HepG2 (cell line): ENCODE measurements around the gene SMO. TPM values are rescaled to one million over a fixed set of nuclear protein-coding genes. Genes with fewer than 3 reads are reported as not detected.

Source experiments
- ATAC-seq: fragments of 200-7000 bp; cut with Tn5 transposase; 3 replicates; pipeline ENCODE4 v1.9.1; 2020; ENCODE audit warnings: mild to moderate bottlenecking, moderate library complexity
- BruUV-seq: library from RNA; stranded (reverse); fragments of 400-500 nt; replicated peaks from 2 replicates; lab custom pipeline; 2021; lab: Mats Ljungman, UMichigan
- CTCF ChIA-PET: fragments of 300-600 bp; formaldehyde crosslinking; extraction: SDS; loops from one replicate; lab custom pipeline; 2021; ENCODE audit warnings: low total read pairs, inconsistent platforms, low intra/inter-chr PET ratio; lab: Yijun Ruan, JAX
- POLR2A ChIA-PET: fragments of 350-600 bp; sonication (Branson Sonifier 250); formaldehyde crosslinking; loops from one replicate; lab custom pipeline; 2020; ENCODE audit warnings: antibody characterized with exemption, inconsistent platforms; lab: Yijun Ruan, JAX
- DNase-seq: peaks from one replicate; pipeline ENCODE4 v3.0.0-alpha.2; 2015; ENCODE audit warnings: low spot score
- FAIRE-seq: peaks from 3 replicates; lab custom pipeline; 2011; peaks lifted over from hg19 to GRCh38; lab: Jason Lieb, UNC
- H2AFZ ChIP-seq: one replicate; pipeline ENCODE4 v1.6.1; 2011; ENCODE audit warnings: low read length, inconsistent platforms
- H3K27ac ChIP-seq: fragments of 300-600 bp; 3 replicates; pipeline ENCODE4 v1.8.0; 2011; ENCODE audit warnings: mixed run types, mild to moderate bottlenecking, mixed read lengths, low read length, inconsistent platforms; ENCODE audit not compliant: insufficient read depth; ENCODE audit errors: extremely low read length
- H3K27me3 ChIP-seq, 2 experiments: fragments of 200-600 bp in 1 of 2; 2 replicates in 1 of 2; 3 replicates in 1 of 2; pipeline versions ENCODE4 v1.6.0 to v1.8.0; 2011; ENCODE audit warnings: low read length in 2 of 2, mild to moderate bottlenecking in 2 of 2, moderate library complexity in 2 of 2, inconsistent platforms in 1 of 2; ENCODE audit not compliant: insufficient read depth in 2 of 2, control insufficient read depth in 1 of 2
- H3K36me3 ChIP-seq, 2 experiments: fragments of 200-600 bp in 1 of 2; replicated peaks in 1 of 2; 2 replicates in 1 of 2; 3 replicates in 1 of 2; pipeline versions ENCODE4 v1.5.1 to v1.8.0; 2011; ENCODE audit warnings: low read length in 2 of 2, inconsistent platforms in 1 of 2; ENCODE audit not compliant: insufficient read depth in 2 of 2, control insufficient read depth in 1 of 2
- H3K4me1 ChIP-seq: 2 replicates; pipeline ENCODE4 v1.5.1; 2012; ENCODE audit warnings: low read length, inconsistent platforms; ENCODE audit not compliant: insufficient read depth
- H3K4me2 ChIP-seq: 2 replicates; pipeline ENCODE4 v1.6.0; 2011; ENCODE audit warnings: low read depth, low read length, inconsistent platforms
- H3K4me3 ChIP-seq, 3 experiments: fragments of 200-600 bp in 1 of 3; sonication (generic), shearing (Covaris generic) in 1 of 3; replicated peaks in 1 of 3; 2 replicates each; pipeline ENCODE4 v1.5.1; 2011 to 2016; ENCODE audit warnings: low read length in 3 of 3, inconsistent platforms in 2 of 3, low read depth in 2 of 3, mild to moderate bottlenecking in 2 of 3, control low read depth in 1 of 3, mixed read lengths in 1 of 3; ENCODE audit not compliant: insufficient read depth in 1 of 3
- H3K79me2 ChIP-seq: one replicate; pipeline ENCODE4 v1.6.1; 2011; ENCODE audit warnings: low read length, inconsistent platforms; ENCODE audit not compliant: insufficient read depth
- H3K9ac ChIP-seq: 2 replicates; pipeline ENCODE4 v1.6.0; 2011; ENCODE audit warnings: mild to moderate bottlenecking, low read depth, low read length, inconsistent platforms; ENCODE audit not compliant: insufficient read depth
- H3K9me3 ChIP-seq: 2 replicates; pipeline ENCODE4 v1.5.1; 2012; ENCODE audit warnings: mild to moderate bottlenecking, low read length
- H4K20me1 ChIP-seq: 2 replicates; pipeline ENCODE4 v1.6.0; 2011; ENCODE audit warnings: inconsistent platforms, mild to moderate bottlenecking, low read length, moderate library complexity; ENCODE audit not compliant: insufficient read depth
- HNF1B ChIP-seq: sonication (generic); formaldehyde crosslinking; IDR thresholded peaks from 2 replicates; pipeline ENCODE4 v1.5.1; 2020; ENCODE audit warnings: mild to moderate bottlenecking, moderate library complexity, missing genetic modification reagents
- MEIS1 ChIP-seq: sonication (generic); formaldehyde crosslinking; IDR thresholded peaks from 2 replicates; pipeline ENCODE4 v1.9.0; 2021; ENCODE audit warnings: mild to moderate bottlenecking, missing genetic modification reagents, moderate library complexity, borderline replicate concordance
- PHF21A ChIP-seq: sonication (generic); formaldehyde crosslinking; IDR thresholded peaks from 2 replicates; pipeline ENCODE4 v1.5.0; 2020; ENCODE audit warnings: mild to moderate bottlenecking, missing genetic modification reagents
- RAD21 ChIP-seq: fragments of 450-650 bp; formaldehyde crosslinking; IDR thresholded peaks from 2 replicates; pipeline ENCODE4 v1.5.0; 2020; ENCODE audit warnings: mild to moderate bottlenecking
- ZHX2 ChIP-seq, 2 experiments: sonication (generic) in 1 of 2; formaldehyde crosslinking in 1 of 2; IDR thresholded peaks; 2 replicates each; pipeline versions ENCODE4 v1.6.1 to v1.9.0; 2014 to 2022; ENCODE audit warnings: antibody characterized with exemption in 1 of 2, borderline replicate concordance in 1 of 2, inconsistent platforms in 1 of 2, low read depth in 1 of 2, missing genetic modification reagents in 1 of 2
- ZNF367 ChIP-seq: sonication (generic); formaldehyde crosslinking; IDR thresholded peaks from 2 replicates; pipeline ENCODE4 v1.4.0; 2020; ENCODE audit warnings: missing genetic modification reagents, borderline replicate concordance
- ZNF598 ChIP-seq: sonication (generic); formaldehyde crosslinking; IDR thresholded peaks from 2 replicates; pipeline ENCODE4 v1.5.1; 2020; ENCODE audit warnings: mild to moderate bottlenecking, missing genetic modification reagents, borderline replicate concordance
- ZNF790 ChIP-seq: sonication (generic); formaldehyde crosslinking; IDR thresholded peaks from 2 replicates; pipeline ENCODE4 v1.8.0; 2022; ENCODE audit warnings: missing genetic modification reagents, mild to moderate bottlenecking, borderline replicate concordance
- WGBS: methylation state at CpG from one replicate; pipeline ENCODE4 v1.1.6; 2017; ENCODE audit warnings: low lambda C conversion rate; 5-methylcytosine and 5-hydroxymethylcytosine counted together
- in situ Hi-C: cut with HindIII; loops from 2 replicates; pipeline ENCODE4 v1.10.0; 2017; ENCODE audit warnings: low pct_unique_long_range_greater_than_20kb; ENCODE audit not compliant: extremely low pct_ligation_motif_present
- intact Hi-C: fragments of 100-400 bp; cut with micrococcal nuclease; formaldehyde crosslinking; loops from one replicate; pipeline ENCODE4 v1.10.0; 2022; ENCODE audit not compliant: unreplicated experiment
- polyA plus RNA-seq, 8 experiments: library from polyadenylated mRNA; depleted of rRNA in 3 of 8; stranded (reverse) in 7 of 8; unstranded in 1 of 8; fragments of >200 nt; fragmentation: Illumina TruSeq in 4 of 8; extraction: Trizol in 4 of 8; gene quantifications; 2 replicates each; pipeline versions ENCODE4 v1.2.1 to v1.2.3, GENCODE V29; 2011 to 2016; ENCODE audit warnings: low read depth in 4 of 8, missing spikeins in 1 of 8, mixed read lengths in 1 of 8; ENCODE audit not compliant: insufficient read depth in 1 of 8
- total RNA-seq, 5 experiments: library from RNA; depleted of rRNA; stranded (reverse); fragments of >200 nt; fragmentation: Illumina TruSeq; extraction: Trizol; gene quantifications; 2 replicates each; pipeline ENCODE4 v1.2.3, GENCODE V29; 2016; ENCODE audit warnings: low read depth in 1 of 5

The SMO gene
- total and polyA plus RNA-seq, 2 of the 13 experiments (the other 11 are each of a cell fraction or from before 2014, with no cell fraction given): 23.8 to 32.3 TPM

GRCh38 chr7:129224251-129225205 lies 36.1 kb downstream of the SMO start, which contains the start of gene AHCYL2 (continued):
- TF ChIP-seq ZNF367: 0 out of 2 replicates have a peak, but pooled peaks have one; percentile 26

- FAIRE-seq (no peak), DNase-seq (peak; percentile 20), ATAC-seq (peak; percentile 66)
- H3K36me3 ChIP-seq: no peaks in the 10 kb centered on the region
- peak overlapping the region; percentile 67 for H3K9ac ChIP-seq
- WGBS: 1% methylated on average over 25 of the region's 60 CpGs
- H3K4me3 ChIP-seq: peak overlapping the region; percentile 76 to 97 (median 82)
- peaks cover 23% of the 10 kb centered on the region for H3K79me2 ChIP-seq
- ChIA-PET CTCF (no interaction called here), POLR2A (interaction anchor here (0.5 to 1.2 kb wide), 4 partner anchors 65 to 341 kb away, joined by 3 read pairs; partner anchors contain the start of gene TNPO3)
- intact Hi-C loops (loop anchor here (2.0 kb wide), 1 partner anchor 45 kb away; no protein-coding TSS in a partner anchor), in situ Hi-C loops (no loop called here)
- peak overlapping the region; percentile 81 for H3K4me2 ChIP-seq
- H3K27ac ChIP-seq: peak overlapping the region; percentile 68
- H2AFZ ChIP-seq: peak overlapping the region; percentile 47
- H3K27me3 ChIP-seq: no peaks in the 10 kb centered on the region
- no TSS peak for BruUV-seq
- H3K4me1 ChIP-seq: peaks cover 28% of the 10 kb centered on the region
- H3K9me3 ChIP-seq: no peaks in the 10 kb centered on the region
- no peaks in the 10 kb centered on the region for H4K20me1 ChIP-seq
- TF ChIP-seq HNF1B (CRISPR knock-in tag) (0 out of 2 replicates have a peak, but pooled peaks have one; percentile 41), ZNF598 (CRISPR knock-in tag) (0 out of 2 replicates have a peak, but pooled peaks have one; percentile 51), RAD21 (peak; percentile 19; the same call in 1 of the 2 replicates), MEIS1 (CRISPR knock-in tag) (peak; percentile 47; the same call in 1 of the 2 replicates), PHF21A (peak; percentile 34; the same call in 1 of the 2 replicates), ZHX2 (IDR thresholded peaks at IDR 0.05; ENCODE audit: low read depth) (no peak), ZHX2 (CRISPR knock-in tag; IDR thresholded peaks at IDR 0.05; ENCODE audit: borderline replicate concordance) (0 out of 2 replicates have a peak, but pooled peaks have one; percentile 41), ZNF790 (CRISPR knock-in tag) (0 out of 2 replicates have a peak, but pooled peaks have one; percentile 53)
Observed at GRCh38 chr7:129225206-129225930, 36.9 kb downstream of the SMO start.
